SU-DHL-6 (cell line): ENCODE data around the gene MAU2.

ENCODE experiments used
- H2AFZ ChIP-seq: fragments of 200-600 bp; sonication (generic); 2 replicates; pipeline ENCODE4 v1.6.1; 2014; ENCODE audit warnings: low read depth, mild to moderate bottlenecking, moderate library complexity, mixed read lengths, antibody characterized with exemption, low read length; ENCODE audit not compliant: severe bottlenecking
- H3F3A ChIP-seq: fragments of 200-600 bp; shearing (Covaris generic); 2 replicates; pipeline ENCODE4 v1.6.0; 2016; ENCODE audit warnings: antibody characterized with exemption, mild to moderate bottlenecking; ENCODE audit not compliant: insufficient read depth
- H3K27ac ChIP-seq: fragments of 200-600 bp; sonication (generic); 2 replicates; pipeline ENCODE4 v1.5.1; 2016; ENCODE audit warnings: low read depth, mild to moderate bottlenecking, low read length, moderate library complexity, mixed read lengths
- H3K27me3 ChIP-seq: fragments of 200-600 bp; sonication (generic), shearing (Covaris generic); 2 replicates; pipeline ENCODE4 v1.6.0; 2014; ENCODE audit warnings: mild to moderate bottlenecking, low read length
- H3K36me3 ChIP-seq: fragments of 200-600 bp; sonication (generic); 2 replicates; pipeline ENCODE4 v1.6.1; 2014; ENCODE audit warnings: mild to moderate bottlenecking, low read length, mixed read lengths
- H3K4me2 ChIP-seq: fragments of 300-600, 200-600 bp; shearing (Covaris generic), sonication (generic); 2 replicates; pipeline ENCODE4 v1.6.0; 2014; ENCODE audit warnings: low read length, low read depth, mild to moderate bottlenecking; ENCODE audit not compliant: poor library complexity, severe bottlenecking
- H3K4me3 ChIP-seq: fragments of 200-600 bp; sonication (generic); 2 replicates; pipeline ENCODE4 v1.5.1; 2014; ENCODE audit warnings: antibody characterized with exemption, low read length, mild to moderate bottlenecking, mixed read lengths; ENCODE audit not compliant: insufficient read depth, poor library complexity, severe bottlenecking
- H3K79me2 ChIP-seq: fragments of 200-600 bp; sonication (generic); 2 replicates; pipeline ENCODE4 v1.6.1; 2014; ENCODE audit warnings: mild to moderate bottlenecking, low read length, moderate library complexity; ENCODE audit not compliant: insufficient read depth
- H3K9ac ChIP-seq: fragments of 200-600 bp; sonication (generic); 2 replicates; pipeline ENCODE4 v1.7.0; 2014; ENCODE audit warnings: mild to moderate bottlenecking, low read length
- H3K9me2 ChIP-seq: fragments of 200-600 bp; sonication (generic); replicated peaks from 2 replicates; pipeline ENCODE4 v1.6.1; 2014; ENCODE audit warnings: low read length; ENCODE audit not compliant: insufficient read depth
- H3K9me3 ChIP-seq: fragments of 200-600 bp; sonication (generic); 2 replicates; pipeline ENCODE4 v1.6.1; 2014; ENCODE audit warnings: low read length, mixed read lengths; ENCODE audit not compliant: insufficient read depth
- H4K20me1 ChIP-seq: fragments of 200-600 bp; sonication (generic); 2 replicates; pipeline ENCODE4 v1.6.1; 2014; ENCODE audit warnings: low read depth, mild to moderate bottlenecking, antibody characterized with exemption, low read length, moderate library complexity, mixed read lengths
- EZH2phosphoT487 ChIP-seq: fragments of 200-600 bp; sonication (generic), shearing (Covaris generic); conservative IDR thresholded peaks from 2 replicates; pipeline ENCODE4 v1.6.1; 2018; ENCODE audit warnings: mild to moderate bottlenecking, antibody characterized with exemption, low read length, moderate library complexity, mixed read lengths
- TF ChIP-seq, protein P1 (sequence below): fragments of 200-600 bp; sonication (generic); IDR thresholded peaks from one replicate; pipeline ENCODE4 v1.5.1; 2017; ENCODE audit warnings: antibody characterized with exemption, mild to moderate bottlenecking, low read length, moderate library complexity; ENCODE audit not compliant: insufficient read depth, poor library complexity, severe bottlenecking

Gene MAU2

DNA sequence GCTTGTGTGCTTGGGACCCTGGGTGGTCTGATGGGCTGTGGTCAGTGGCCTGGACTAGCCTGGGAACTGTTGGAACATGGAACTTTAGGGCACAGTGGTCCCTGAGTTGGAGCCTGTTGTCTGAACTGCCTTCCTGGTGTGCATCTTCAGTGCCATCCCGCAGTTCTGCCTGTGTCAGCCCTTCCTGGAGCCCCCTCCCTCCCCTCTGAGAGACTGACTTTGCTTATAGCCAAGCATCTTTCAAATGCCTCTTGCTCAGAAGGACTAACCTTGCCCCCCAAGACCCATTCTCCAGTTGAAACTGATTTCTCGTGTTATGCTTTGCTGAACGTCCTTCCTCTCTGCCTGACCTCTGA lies 14.3 kb downstream of the MAU2 start:
- no peak overlapping the region for H3K27ac ChIP-seq
- H4K20me1 ChIP-seq = no peaks in the 10 kb centered on the region
- no peaks in the 10 kb centered on the region for H3K27me3 ChIP-seq
- TF ChIP-seq, protein P1, sequence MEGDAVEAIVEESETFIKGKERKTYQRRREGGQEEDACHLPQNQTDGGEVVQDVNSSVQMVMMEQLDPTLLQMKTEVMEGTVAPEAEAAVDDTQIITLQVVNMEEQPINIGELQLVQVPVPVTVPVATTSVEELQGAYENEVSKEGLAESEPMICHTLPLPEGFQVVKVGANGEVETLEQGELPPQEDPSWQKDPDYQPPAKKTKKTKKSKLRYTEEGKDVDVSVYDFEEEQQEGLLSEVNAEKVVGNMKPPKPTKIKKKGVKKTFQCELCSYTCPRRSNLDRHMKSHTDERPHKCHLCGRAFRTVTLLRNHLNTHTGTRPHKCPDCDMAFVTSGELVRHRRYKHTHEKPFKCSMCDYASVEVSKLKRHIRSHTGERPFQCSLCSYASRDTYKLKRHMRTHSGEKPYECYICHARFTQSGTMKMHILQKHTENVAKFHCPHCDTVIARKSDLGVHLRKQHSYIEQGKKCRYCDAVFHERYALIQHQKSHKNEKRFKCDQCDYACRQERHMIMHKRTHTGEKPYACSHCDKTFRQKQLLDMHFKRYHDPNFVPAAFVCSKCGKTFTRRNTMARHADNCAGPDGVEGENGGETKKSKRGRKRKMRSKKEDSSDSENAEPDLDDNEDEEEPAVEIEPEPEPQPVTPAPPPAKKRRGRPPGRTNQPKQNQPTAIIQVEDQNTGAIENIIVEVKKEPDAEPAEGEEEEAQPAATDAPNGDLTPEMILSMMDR = no peak
- TF ChIP-seq EZH2phosphoT487 = no peak
- H3K79me2 ChIP-seq = peaks cover 34% of the 10 kb centered on the region; the same call in 1 of the 2 replicates
- no peak overlapping the region for H3K9ac ChIP-seq
- no peaks in the 10 kb centered on the region for H3K9me3 ChIP-seq
- no peaks in the 10 kb centered on the region for H3K9me2 ChIP-seq
- H3F3A ChIP-seq = no peaks in the 10 kb centered on the region
- no peak overlapping the region for H2AFZ ChIP-seq
- no peak overlapping the region for H3K4me3 ChIP-seq
- H3K4me2 ChIP-seq = no peak overlapping the region
- no peaks in the 10 kb centered on the region for H3K36me3 ChIP-seq

DNA sequence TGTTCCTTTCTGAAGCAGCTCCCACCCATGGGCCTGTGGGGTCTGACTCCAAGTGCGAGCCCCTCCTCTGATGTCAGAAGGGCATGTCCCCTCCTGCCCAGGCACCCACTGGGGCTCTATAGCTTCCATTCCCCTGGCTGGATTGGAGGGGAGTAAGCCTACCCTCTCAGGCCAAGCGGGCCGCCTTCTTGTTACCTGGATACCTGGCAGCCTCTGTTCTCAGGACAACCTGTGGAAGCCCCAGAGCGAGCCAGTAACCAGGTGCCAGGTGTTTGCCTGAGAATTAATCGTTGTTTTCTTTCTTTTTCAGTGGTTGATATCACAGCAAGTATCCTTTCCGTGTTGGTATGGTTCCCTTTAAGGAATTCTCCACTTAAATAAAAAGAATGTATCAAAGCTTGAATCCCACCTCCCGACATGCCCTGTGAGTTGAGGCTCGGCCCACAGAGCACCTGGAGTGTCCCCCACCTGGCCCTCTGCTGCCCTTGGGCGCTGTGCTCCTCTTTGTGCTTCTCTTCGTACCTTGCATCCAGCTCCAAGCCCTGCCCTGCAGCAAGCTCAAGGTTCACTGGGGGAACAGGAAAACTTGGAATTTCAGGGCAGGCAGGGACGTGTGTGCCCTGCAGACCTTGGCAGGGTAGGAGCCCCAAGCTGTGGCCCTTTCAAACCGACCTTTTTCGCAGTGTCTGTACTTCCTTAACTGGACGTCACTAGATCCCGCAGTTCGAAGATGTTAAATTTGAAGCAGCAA lies 15.0 kb downstream of the MAU2 start:
- no peak overlapping the region for H3K4me3 ChIP-seq
- H3K27me3 ChIP-seq = no peaks in the 10 kb centered on the region
- no peak overlapping the region for H3K27ac ChIP-seq
- TF ChIP-seq EZH2phosphoT487 = no peak
- TF ChIP-seq, protein P1 = no peak
- H3K9ac ChIP-seq = no peak overlapping the region
- no peaks in the 10 kb centered on the region for H4K20me1 ChIP-seq
- H3F3A ChIP-seq = no peaks in the 10 kb centered on the region
- no peak overlapping the region for H2AFZ ChIP-seq
- no peaks in the 10 kb centered on the region for H3K36me3 ChIP-seq
- H3K4me2 ChIP-seq = no peak overlapping the region
- no peaks in the 10 kb centered on the region for H3K9me3 ChIP-seq
- H3K79me2 ChIP-seq = peaks cover 34% of the 10 kb centered on the region; the same call in 1 of the 2 replicates
- H3K9me2 ChIP-seq = no peaks in the 10 kb centered on the region

DNA sequence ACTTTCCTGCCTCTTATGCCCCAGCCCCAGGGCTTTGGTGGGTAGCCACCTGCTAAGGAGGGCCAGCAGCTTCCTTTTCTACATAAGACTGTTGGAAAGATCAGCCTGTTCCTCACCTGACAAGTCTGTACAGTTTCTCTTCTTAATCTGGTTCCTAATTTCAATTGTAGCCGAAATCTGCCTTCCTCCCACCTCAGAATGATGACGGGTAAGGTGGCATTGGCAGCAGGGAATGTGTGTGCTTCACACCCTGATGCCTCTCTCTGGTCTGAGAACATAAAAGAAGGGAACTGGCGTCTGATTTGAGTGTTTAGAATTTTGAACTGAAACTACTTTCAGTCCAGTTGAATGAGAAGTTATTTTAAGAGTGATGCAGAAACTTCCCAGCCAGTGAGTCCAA lies 16.0 kb downstream of the MAU2 start:
- H3K79me2 ChIP-seq = peaks cover 28% of the 10 kb centered on the region; the same call in 1 of the 2 replicates
- TF ChIP-seq, protein P1 = no peak
- TF ChIP-seq EZH2phosphoT487 = no peak
- no peak overlapping the region for H2AFZ ChIP-seq
- no peak overlapping the region for H3K9ac ChIP-seq
- no peaks in the 10 kb centered on the region for H3K9me2 ChIP-seq
- no peaks in the 10 kb centered on the region for H3K27me3 ChIP-seq
- no peaks in the 10 kb centered on the region for H3K9me3 ChIP-seq
- H3K4me3 ChIP-seq = no peak overlapping the region
- no peak overlapping the region for H3K27ac ChIP-seq
- H4K20me1 ChIP-seq = no peaks in the 10 kb centered on the region
- no peak overlapping the region for H3K4me2 ChIP-seq
- no peaks in the 10 kb centered on the region for H3K36me3 ChIP-seq
- no peaks in the 10 kb centered on the region for H3F3A ChIP-seq
